Measurements from ENCODE around the gene INSL3.
"Not testable (repeated sequence)": the region's sequence is repeated elsewhere in the genome, so short reads cannot be mapped to it uniquely, and the experiment has no call there.

Gene INSL3

GRCh38 chr19:17812099-17812498, 9.2 kb downstream of the INSL3 start:
- no peak overlapping the region for H3K9ac ChIP-seq
- H3K36me3 ChIP-seq: 0 out of 22 replicates have a peak, but pooled peaks cover 0 to 8% (median 0%) of the 10 kb centered on the region in 11 experiments
- H3K4me1 ChIP-seq: no peaks in the 10 kb centered on the region
- H3K27me3 ChIP-seq: peaks cover 7 to 20% (median 11%) of the 10 kb centered on the region in 11 experiments; a peak in 18 of 22 replicates
- no peaks in the 10 kb centered on the region for H4K20me1 ChIP-seq
- H3K9me3 ChIP-seq (replicated peaks in 1 of 11): no peaks in the 10 kb centered on the region
- H3K27ac ChIP-seq: no peak overlapping the region
- no peak overlapping the region for H3K4me3 ChIP-seq
- TF ChIP-seq Cebpa-rat (IDR thresholded peaks at IDR 0.05): no peak
- H3K4me2 ChIP-seq: no peak overlapping the region

DNA sequence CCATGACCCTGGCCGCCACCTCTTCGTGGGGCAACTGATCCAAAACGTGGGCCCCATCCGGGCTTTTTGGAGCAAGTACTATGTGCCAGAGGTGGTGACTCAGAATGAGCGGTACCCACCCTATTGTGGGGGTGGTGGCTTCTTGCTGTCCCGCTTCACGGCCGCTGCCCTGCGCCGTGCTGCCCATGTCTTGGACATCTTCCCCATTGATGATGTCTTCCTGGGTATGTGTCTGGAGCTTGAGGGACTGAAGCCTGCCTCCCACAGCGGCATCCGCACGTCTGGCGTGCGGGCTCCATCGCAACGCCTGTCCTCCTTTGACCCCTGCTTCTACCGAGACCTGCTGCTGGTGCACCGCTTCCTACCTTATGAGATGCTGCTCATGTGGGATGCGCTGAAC, 9.6 kb downstream of the INSL3 start:
- H3K9ac ChIP-seq: no peak overlapping the region
- H4K20me1 ChIP-seq: no peaks in the 10 kb centered on the region
- H3K9me3 ChIP-seq (replicated peaks in 1 of 11): no peaks in the 10 kb centered on the region
- H3K4me1 ChIP-seq: no peaks in the 10 kb centered on the region
- no peak overlapping the region for H3K4me3 ChIP-seq
- H3K27me3 ChIP-seq: peaks cover 7 to 20% (median 11%) of the 10 kb centered on the region in 11 experiments; a peak in 18 of 22 replicates
- 0 out of 22 replicates have a peak, but pooled peaks cover 0 to 6% (median 0%) of the 10 kb centered on the region in 11 experiments for H3K36me3 ChIP-seq
- TF ChIP-seq Cebpa-rat (IDR thresholded peaks at IDR 0.05): no peak
- H3K27ac ChIP-seq: no peak overlapping the region
- H3K4me2 ChIP-seq: no peak overlapping the region

- Histone ChIP-seq H3K4me3 (no peak overlapping the region), H3K9ac (no peak overlapping the region), H3K36me3 (0 out of 22 replicates have a peak, but pooled peaks cover 0 to under 1% (median 0%) of the 10 kb centered on the region in 11 experiments), H3K27me3 (peaks cover 7 to 20% (median 11%) of the 10 kb centered on the region in 11 experiments; a peak in 18 of 22 replicates), H4K20me1 (no peaks in the 10 kb centered on the region), H3K4me1 (no peaks in the 10 kb centered on the region), H3K4me2 (no peak overlapping the region), H3K27ac (no peak overlapping the region), H3K9me3 (replicated peaks in 1 of 11) (no peaks in the 10 kb centered on the region)
- no peak for TF ChIP-seq Cebpa-rat (IDR thresholded peaks at IDR 0.05)
Observed at GRCh38 chr19:17811103-17811502, 10.2 kb downstream of the INSL3 start.

DNA sequence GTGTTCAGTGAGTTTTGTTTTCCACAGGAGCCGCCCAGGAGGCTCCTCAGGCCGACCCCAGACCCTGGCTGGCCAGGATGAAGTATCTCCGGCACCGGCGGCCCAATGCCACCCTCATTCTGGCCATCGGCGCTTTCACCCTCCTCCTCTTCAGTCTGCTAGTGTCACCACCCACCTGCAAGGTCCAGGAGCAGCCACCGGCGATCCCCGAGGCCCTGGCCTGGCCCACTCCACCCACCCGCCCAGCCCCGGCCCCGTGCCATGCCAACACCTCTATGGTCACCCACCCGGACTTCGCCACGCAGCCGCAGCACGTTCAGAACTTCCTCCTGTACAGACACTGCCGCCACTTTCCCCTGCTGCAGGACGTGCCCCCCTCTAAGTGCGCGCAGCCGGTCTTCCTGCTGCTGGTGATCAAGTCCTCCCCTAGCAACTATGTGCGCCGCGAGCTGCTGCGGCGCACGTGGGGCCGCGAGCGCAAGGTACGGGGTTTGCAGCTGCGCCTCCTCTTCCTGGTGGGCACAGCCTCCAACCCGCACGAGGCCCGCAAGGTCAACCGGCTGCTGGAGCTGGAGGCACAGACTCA, 13.5 kb downstream of the INSL3 start:
- Histone ChIP-seq H3K27me3 (peaks cover 7 to 20% (median 11%) of the 10 kb centered on the region in 11 experiments; a peak in 18 of 22 replicates), H4K20me1 (no peaks in the 10 kb centered on the region), H3K9me3 (replicated peaks in 1 of 11) (no peaks in the 10 kb centered on the region), H3K9ac (no peak overlapping the region), H3K4me1 (peaks cover 10 to 19% (median 16%) of the 10 kb centered on the region in 10 experiments), H3K27ac (no peak overlapping the region), H3K4me2 (no peak overlapping the region), H3K36me3 (no peaks in the 10 kb centered on the region), H3K4me3 (no peak overlapping the region)
- no peak for TF ChIP-seq Cebpa-rat (IDR thresholded peaks at IDR 0.05)

DNA sequence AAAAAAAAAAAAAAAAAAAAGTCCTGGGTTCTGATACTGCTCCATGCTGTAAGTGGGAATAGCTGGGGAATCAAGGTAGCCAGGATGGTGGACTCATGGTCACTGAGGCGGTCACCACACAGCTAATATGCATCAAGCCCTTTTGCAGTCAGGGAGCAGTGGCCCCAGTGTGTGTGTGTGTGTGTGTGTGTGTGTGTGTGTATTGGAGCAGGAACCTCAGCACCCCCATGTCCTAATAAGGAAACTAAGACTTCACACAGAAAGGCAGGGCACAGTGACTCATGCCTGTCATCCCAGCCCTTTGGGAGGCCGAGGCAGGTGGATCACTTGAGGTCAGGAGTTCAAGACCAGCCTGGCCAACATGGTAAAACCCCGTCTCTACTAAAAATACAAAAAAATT, 14.4 kb downstream of the INSL3 start:
- TF ChIP-seq Cebpa-rat (IDR thresholded peaks at IDR 0.05): no peak
- no peaks in the 10 kb centered on the region for H4K20me1 ChIP-seq
- no peak overlapping the region for H3K9ac ChIP-seq
- H3K36me3 ChIP-seq: no peaks in the 10 kb centered on the region
- no peak overlapping the region for H3K4me2 ChIP-seq
- no peak overlapping the region for H3K4me3 ChIP-seq
- H3K27me3 ChIP-seq: peaks cover 7 to 20% (median 11%) of the 10 kb centered on the region in 11 experiments; a peak in 18 of 22 replicates
- peaks cover 10 to 28% (median 22%) of the 10 kb centered on the region in 10 experiments for H3K4me1 ChIP-seq
- no peak overlapping the region for H3K27ac ChIP-seq
- no peaks in the 10 kb centered on the region for H3K9me3 ChIP-seq (replicated peaks in 1 of 11)

- Histone ChIP-seq H4K20me1 (no peaks in the 10 kb centered on the region), H3K4me3 (no peak overlapping the region), H3K27me3 (peaks cover 7 to 20% (median 11%) of the 10 kb centered on the region in 11 experiments; a peak in 18 of 22 replicates), H3K27ac (no peak overlapping the region), H3K9me3 (replicated peaks in 1 of 11) (no peaks in the 10 kb centered on the region), H3K4me2 (no peak overlapping the region), H3K9ac (no peak overlapping the region), H3K36me3 (no peaks in the 10 kb centered on the region), H3K4me1 (peaks cover 10 to 32% (median 22%) of the 10 kb centered on the region in 10 experiments)
- TF ChIP-seq Cebpa-rat (IDR thresholded peaks at IDR 0.05): no peak
Observed at GRCh38 chr19:17805427-17805826, 15.9 kb downstream of the INSL3 start.

DNA sequence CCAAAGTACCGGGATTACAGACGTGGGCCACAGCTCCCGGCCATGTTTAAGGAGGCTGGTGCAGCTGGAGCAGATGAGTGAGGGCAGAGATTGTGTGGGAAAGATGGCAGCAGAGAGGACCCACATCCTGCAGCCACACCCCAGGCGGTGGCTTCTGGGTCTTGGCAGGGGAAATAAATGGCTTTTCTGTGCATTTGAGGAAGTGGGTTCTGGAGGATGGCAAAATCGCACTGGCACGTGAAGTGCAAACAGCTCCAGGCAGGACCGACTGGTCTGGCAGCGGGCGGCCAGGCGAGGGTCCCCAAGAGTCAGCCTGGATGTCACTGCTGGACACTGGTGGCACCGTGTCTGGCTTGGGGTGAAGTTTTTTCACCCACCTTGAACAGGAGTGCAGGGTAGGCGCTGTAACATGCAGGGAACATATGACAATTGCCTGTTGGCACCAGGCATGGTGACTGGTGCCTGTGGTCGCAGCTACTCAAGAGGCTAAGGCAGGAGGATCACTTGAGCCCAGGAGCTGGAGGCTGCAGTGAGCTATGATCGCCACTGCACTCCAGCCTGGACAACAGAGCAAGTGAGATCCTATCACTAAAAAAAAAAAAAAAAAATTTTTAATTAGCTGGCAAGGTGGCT, 17.9 kb downstream of the INSL3 start:
- H3K4me3 ChIP-seq: no peak overlapping the region

GRCh38 chr19:17802137-17802858, 19.0 kb downstream of the INSL3 start:
- peak overlapping the region in 3 of 11 experiments; percentile 34 to 58 (median 52); a peak in 4 of 22 replicates for H3K9ac ChIP-seq
- peak overlapping the region in 8 of 11 experiments; percentile 38 to 85 (median 64); a peak in 13 of 22 replicates for H3K4me2 ChIP-seq
- TF ChIP-seq Cebpa-rat (IDR thresholded peaks at IDR 0.05): no peak

More for the DNA sequence above, 17.9 kb downstream of the INSL3 start:
- Histone ChIP-seq H3K4me2 (peak overlapping the region; percentile 23 to 85 (median 60)), H3K9ac (peak overlapping the region in 6 of 11 experiments; percentile 21 to 58 (median 40); a peak in 10 of 22 replicates), H3K27ac (peak overlapping the region in 8 of 11 experiments; percentile 9 to 85 (median 68); a peak in 17 of 22 replicates), H3K36me3 (no peaks in the 10 kb centered on the region), H3K27me3 (peaks cover 5 to 12% (median 9%) of the 10 kb centered on the region in 11 experiments; a peak in 18 of 22 replicates), H4K20me1 (no peaks in the 10 kb centered on the region), H3K9me3 (replicated peaks in 1 of 11) (no peaks in the 10 kb centered on the region), H3K4me1 (peaks cover 10 to 32% (median 22%) of the 10 kb centered on the region in 10 experiments)
- TF ChIP-seq Cebpa-rat (IDR thresholded peaks at IDR 0.05): no peak

DNA sequence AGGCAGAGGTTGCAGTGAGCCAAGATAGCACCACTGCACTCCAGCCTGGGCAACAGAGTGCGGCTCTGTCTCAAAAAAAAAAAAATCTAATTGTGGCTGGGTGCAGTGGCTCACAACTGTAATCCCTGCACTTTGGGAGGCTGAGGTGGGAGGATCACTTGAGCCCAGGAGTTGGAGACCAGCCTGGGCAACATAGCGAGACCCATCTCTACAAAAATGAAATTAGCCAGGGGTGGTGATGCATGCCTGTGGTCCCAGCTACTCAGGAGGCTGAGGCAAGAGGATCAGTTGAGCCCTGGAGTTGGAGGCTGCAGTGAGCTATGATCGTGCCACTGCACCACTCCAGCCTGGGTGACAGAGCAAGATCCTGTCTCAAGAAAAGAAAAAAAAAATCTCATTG, 22.7 kb downstream of the INSL3 start:
- H3K9ac ChIP-seq; H4K20me1 ChIP-seq; H3K27ac ChIP-seq; H3K4me3 ChIP-seq; H3K4me2 ChIP-seq; H3K9me3 ChIP-seq (replicated peaks in 1 of 11); H3K36me3 ChIP-seq: not testable (repeated sequence)
- Histone ChIP-seq H3K27me3 (peaks cover 27 to 38% (median 31%) of the 10 kb centered on the region in 11 experiments), H3K4me1 (peaks cover 11 to 52% (median 21%) of the 10 kb centered on the region in 10 experiments)

More at GRCh38 chr19:17802137-17802858, 19.0 kb downstream of the INSL3 start:
- peaks cover 0 to 2% (median 0%) of the 10 kb centered on the region in 11 experiments; a peak in 4 of 22 replicates for H3K27me3 ChIP-seq
- H3K27ac ChIP-seq: peak overlapping the region in 7 of 11 experiments; percentile 9 to 85 (median 68); a peak in 15 of 22 replicates
- peaks cover 10 to 40% (median 23%) of the 10 kb centered on the region in 10 experiments for H3K4me1 ChIP-seq
- H4K20me1 ChIP-seq: no peaks in the 10 kb centered on the region
- H3K9me3 ChIP-seq (replicated peaks in 1 of 11): no peaks in the 10 kb centered on the region
- no peak overlapping the region for H3K4me3 ChIP-seq
- no peaks in the 10 kb centered on the region for H3K36me3 ChIP-seq
